Gastroesophageal sphincter (tissue), 2 donors: ENCODE results near the gene TM9SF4.
A peak's percentile ranks its signal among the peaks of the same experiment; 100 is the strongest.

Experiments
- POLR2A ChIP-seq, 2 donors: fragments of 450-650 bp; IDR thresholded peaks; one replicate each; pipeline ENCODE4 v1.6.1; 2017; ENCODE audit warnings: antibody characterized with exemption in 2 of 2, mild to moderate bottlenecking in 2 of 2, moderate library complexity in 1 of 2
- POLR2AphosphoS5 ChIP-seq: sonication (generic); formaldehyde crosslinking; IDR thresholded peaks from one replicate; pipeline ENCODE4 v1.6.1; 2017; ENCODE audit warnings: antibody characterized with exemption

GRCh38 chr20:32195581-32195980, 86.1 kb downstream of the TM9SF4 start:
- peak; percentile 38 for TF ChIP-seq POLR2AphosphoS5
- TF ChIP-seq POLR2A (IDR thresholded peaks at IDR 0.05), result no peak
